ENCODE data around the gene CSPG4. TPM values are rescaled to one million over a fixed set of nuclear protein-coding genes. Genes with fewer than 3 reads are reported as not detected.
"Not testable (repeated sequence)": the region's sequence is repeated elsewhere in the genome, so short reads cannot be mapped to it uniquely, and the experiment has no call there.

Gene CSPG4
- total and polyA plus RNA-seq, 4 donors = 10.6 to 160 (median 66.0) TPM

- DNase-seq; ATAC-seq (ENCODE audit: low FRiP score); intact Hi-C loops (cut with DNase I): not testable (repeated sequence)
Observed at GRCh38 chr15:75754871-75755270, 42.2 kb upstream of the CSPG4 start.

GRCh38 chr15:75753145-75753544 lies 40.5 kb upstream of the CSPG4 start:
- 87 to 88% methylated on average over 8 of the region's 8 CpGs for WGBS, 2 donors
- Histone ChIP-seq H3K27me3 (ENCODE audit: control insufficient read depth in 1 of 2, insufficient read depth in 2 of 2, low read length in 1 of 2) (no peaks in the 10 kb centered on the region), H3K9me3 (ENCODE audit: control insufficient read depth, low read length) (no peaks in the 10 kb centered on the region), H3K27ac (ENCODE audit: low read depth in 1 of 2, low read length in 2 of 2) (no peak overlapping the region), H3K36me3 (ENCODE audit: control insufficient read depth in 1 of 2, insufficient read depth in 2 of 2, low read length in 1 of 2) (no peaks in the 10 kb centered on the region), H3K4me1 (ENCODE audit: control insufficient read depth in 1 of 2, insufficient read depth in 2 of 2, low read length in 2 of 2) (no peaks in the 10 kb centered on the region), H3K4me3 (ENCODE audit: low read length in 2 of 2) (no peak overlapping the region)
- intact Hi-C loops (cut with DNase I) = no loop called here
- DNase-seq = peak in 1 of 2 donors; percentile 68
- no peak for ATAC-seq (ENCODE audit: low FRiP score)

More at GRCh38 chr15:75754871-75755270, 42.2 kb upstream of the CSPG4 start:
- H3K27ac ChIP-seq (ENCODE audit: low read depth in 1 of 2, low read length in 2 of 2); H3K27me3 ChIP-seq (ENCODE audit: control insufficient read depth in 1 of 2, insufficient read depth in 2 of 2, low read length in 1 of 2); H3K4me3 ChIP-seq (ENCODE audit: low read length in 2 of 2); H3K36me3 ChIP-seq (ENCODE audit: control insufficient read depth in 1 of 2, insufficient read depth in 2 of 2, low read length in 1 of 2); H3K4me1 ChIP-seq (ENCODE audit: control insufficient read depth in 1 of 2, insufficient read depth in 2 of 2, low read length in 2 of 2); H3K9me3 ChIP-seq (ENCODE audit: control insufficient read depth, low read length): not testable (repeated sequence)
- WGBS, 2 donors = 86 to 87% methylated on average over 5 of the region's 5 CpGs

- Histone ChIP-seq H3K27ac (ENCODE audit: low read depth in 1 of 2, low read length in 2 of 2) (no peak overlapping the region), H3K36me3 (ENCODE audit: control insufficient read depth in 1 of 2, insufficient read depth in 2 of 2, low read length in 1 of 2) (no peaks in the 10 kb centered on the region), H3K9me3 (ENCODE audit: control insufficient read depth, low read length) (no peaks in the 10 kb centered on the region), H3K4me3 (ENCODE audit: low read length in 2 of 2) (no peak overlapping the region), H3K27me3 (ENCODE audit: control insufficient read depth in 1 of 2, insufficient read depth in 2 of 2, low read length in 1 of 2) (no peaks in the 10 kb centered on the region), H3K4me1 (ENCODE audit: control insufficient read depth in 1 of 2, insufficient read depth in 2 of 2, low read length in 2 of 2) (no peaks in the 10 kb centered on the region)
- intact Hi-C loops (cut with DNase I) = no loop called here
- DNase-seq (no peak), ATAC-seq (ENCODE audit: low FRiP score) (no peak)
- 90 to 92% methylated on average over 4 of the region's 4 CpGs for WGBS, 2 donors
Observed at GRCh38 chr15:75751891-75752290, 39.2 kb upstream of the CSPG4 start.

- H3K36me3 ChIP-seq (ENCODE audit: control insufficient read depth in 1 of 2, insufficient read depth in 2 of 2, low read length in 1 of 2) = no peaks in the 10 kb centered on the region
- intact Hi-C loops (cut with DNase I) = no loop called here
- ATAC-seq (ENCODE audit: low FRiP score) (no peak), DNase-seq (peak in 1 of 2 donors; percentile 28)
- no peaks in the 10 kb centered on the region for H3K9me3 ChIP-seq (ENCODE audit: control insufficient read depth, low read length)
- H3K4me3 ChIP-seq (ENCODE audit: low read length in 2 of 2) = no peak overlapping the region
- WGBS, 2 donors = 54 to 71% methylated on average over 2 of the region's 2 CpGs
- H3K27me3 ChIP-seq (ENCODE audit: control insufficient read depth in 1 of 2, insufficient read depth in 2 of 2, low read length in 1 of 2) = no peaks in the 10 kb centered on the region
- no peaks in the 10 kb centered on the region for H3K4me1 ChIP-seq (ENCODE audit: control insufficient read depth in 1 of 2, insufficient read depth in 2 of 2, low read length in 2 of 2)
- H3K27ac ChIP-seq (ENCODE audit: low read depth in 1 of 2, low read length in 2 of 2) = no peak overlapping the region
Observed at GRCh38 chr15:75751116-75751875, 38.6 kb upstream of the CSPG4 start.

- H3K27me3 ChIP-seq (ENCODE audit: control insufficient read depth in 1 of 2, insufficient read depth in 2 of 2, low read length in 1 of 2) = no peaks in the 10 kb centered on the region
- H3K4me3 ChIP-seq (ENCODE audit: low read length in 2 of 2) = no peak overlapping the region
- DNase-seq (peak; percentile 43 to 62), ATAC-seq (ENCODE audit: low FRiP score) (no peak)
- H3K4me1 ChIP-seq (ENCODE audit: control insufficient read depth in 1 of 2, insufficient read depth in 2 of 2, low read length in 2 of 2) = no peaks in the 10 kb centered on the region
- intact Hi-C loops (cut with DNase I) = no loop called here
- no peaks in the 10 kb centered on the region for H3K9me3 ChIP-seq (ENCODE audit: control insufficient read depth, low read length)
- H3K36me3 ChIP-seq (ENCODE audit: control insufficient read depth in 1 of 2, insufficient read depth in 2 of 2, low read length in 1 of 2) = no peaks in the 10 kb centered on the region
- no peak overlapping the region for H3K27ac ChIP-seq (ENCODE audit: low read depth in 1 of 2, low read length in 2 of 2)
- 93 to 96% methylated on average over 10 of the region's 10 CpGs for WGBS, 2 donors
Observed at GRCh38 chr15:75750261-75751050, 37.8 kb upstream of the CSPG4 start.

DNA sequence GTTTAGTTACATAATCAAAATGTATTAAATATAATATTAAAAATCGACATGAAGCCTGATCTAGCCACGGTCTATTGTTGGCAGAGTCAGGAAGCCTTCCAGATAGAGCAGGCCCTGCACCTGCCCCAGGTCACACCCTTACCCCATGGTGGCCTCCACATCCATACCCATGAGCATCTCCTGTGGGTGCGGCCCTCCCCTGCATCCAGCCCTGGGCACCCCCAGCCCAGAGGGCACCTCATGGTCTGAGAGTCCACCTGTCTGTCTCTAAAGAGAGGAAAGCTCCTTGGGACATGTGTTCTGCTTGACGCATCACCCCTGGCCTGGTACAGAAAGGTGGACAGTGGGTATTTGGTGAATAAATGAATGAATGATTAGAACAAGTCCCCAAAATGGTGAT lies 37.2 kb upstream of the CSPG4 start:
- intact Hi-C loops (cut with DNase I) = no loop called here
- no peak for ATAC-seq (ENCODE audit: low FRiP score)
- DNase-seq = peak; percentile 19 to 70

DNA sequence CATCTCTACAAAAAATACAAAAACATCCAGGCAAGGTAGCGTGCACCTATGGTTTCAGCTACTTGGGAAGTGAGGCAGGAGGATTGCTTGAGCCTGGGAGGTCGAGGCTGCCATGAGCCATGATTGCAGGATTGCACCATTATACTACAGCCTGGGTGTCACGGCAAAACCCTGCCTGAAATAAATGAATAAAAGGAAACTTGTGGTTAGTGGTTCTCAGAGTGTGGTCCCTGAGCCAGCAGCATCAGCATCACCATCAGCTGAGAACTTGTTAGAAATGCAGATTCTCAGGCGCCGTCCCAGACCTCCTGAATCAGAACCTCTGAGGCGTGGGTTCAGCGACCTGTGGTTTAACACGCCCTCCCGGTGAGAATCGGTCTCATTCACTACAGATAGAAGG lies 36.2 kb upstream of the CSPG4 start:
- H3K9me3 ChIP-seq (ENCODE audit: control insufficient read depth, low read length); H3K27ac ChIP-seq (ENCODE audit: low read depth in 1 of 2, low read length in 2 of 2); intact Hi-C loops (cut with DNase I); H3K4me1 ChIP-seq (ENCODE audit: control insufficient read depth in 1 of 2, insufficient read depth in 2 of 2, low read length in 2 of 2); H3K36me3 ChIP-seq (ENCODE audit: control insufficient read depth in 1 of 2, insufficient read depth in 2 of 2, low read length in 1 of 2); H3K27me3 ChIP-seq (ENCODE audit: control insufficient read depth in 1 of 2, insufficient read depth in 2 of 2, low read length in 1 of 2); H3K4me3 ChIP-seq (ENCODE audit: low read length in 2 of 2); ATAC-seq (ENCODE audit: low FRiP score): not testable (repeated sequence)
- WGBS, 2 donors = 88 to 89% methylated on average over 7 of the region's 10 CpGs
- DNase-seq = peak; percentile 3 to 35

More for the DNA sequence above, 37.2 kb upstream of the CSPG4 start:
- no peaks in the 10 kb centered on the region for H3K36me3 ChIP-seq (ENCODE audit: control insufficient read depth in 1 of 2, insufficient read depth in 2 of 2, low read length in 1 of 2)
- H3K27ac ChIP-seq (ENCODE audit: low read depth in 1 of 2, low read length in 2 of 2) = no peak overlapping the region
- no peak overlapping the region for H3K4me3 ChIP-seq (ENCODE audit: low read length in 2 of 2)
- no peaks in the 10 kb centered on the region for H3K27me3 ChIP-seq (ENCODE audit: control insufficient read depth in 1 of 2, insufficient read depth in 2 of 2, low read length in 1 of 2)
- H3K4me1 ChIP-seq (ENCODE audit: control insufficient read depth in 1 of 2, insufficient read depth in 2 of 2, low read length in 2 of 2) = no peaks in the 10 kb centered on the region
- 94 to 98% methylated on average over 4 of the region's 4 CpGs for WGBS, 2 donors
- no peaks in the 10 kb centered on the region for H3K9me3 ChIP-seq (ENCODE audit: control insufficient read depth, low read length)

DNA sequence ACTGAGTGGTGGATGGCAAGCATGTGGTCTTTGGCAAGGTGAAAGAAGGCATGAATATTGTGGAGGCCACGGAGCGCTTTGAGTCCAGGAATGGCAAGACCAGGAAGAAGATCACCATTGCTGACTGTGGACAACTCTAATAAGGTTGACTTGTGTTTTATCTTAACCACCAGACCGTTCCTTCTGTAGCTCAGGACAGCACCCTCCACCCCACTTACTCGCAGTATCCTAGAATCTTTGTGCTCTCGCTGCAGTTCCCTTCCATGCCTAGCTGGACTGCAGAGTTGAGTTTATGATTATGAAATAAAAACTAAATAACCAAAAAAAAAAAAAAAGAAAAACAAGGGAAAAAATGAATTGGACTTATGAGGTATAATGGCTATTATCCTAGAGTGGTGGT lies 34.5 kb upstream of the CSPG4 start:
- H3K27ac ChIP-seq (ENCODE audit: low read depth in 1 of 2, low read length in 2 of 2); intact Hi-C loops (cut with DNase I); H3K36me3 ChIP-seq (ENCODE audit: control insufficient read depth in 1 of 2, insufficient read depth in 2 of 2, low read length in 1 of 2); H3K9me3 ChIP-seq (ENCODE audit: control insufficient read depth, low read length); H3K27me3 ChIP-seq (ENCODE audit: control insufficient read depth in 1 of 2, insufficient read depth in 2 of 2, low read length in 1 of 2); H3K4me3 ChIP-seq (ENCODE audit: low read length in 2 of 2); H3K4me1 ChIP-seq (ENCODE audit: control insufficient read depth in 1 of 2, insufficient read depth in 2 of 2, low read length in 2 of 2); ATAC-seq (ENCODE audit: low FRiP score): not testable (repeated sequence)
- 72 to 77% methylated on average over 5 of the region's 5 CpGs for WGBS, 2 donors
- peak; percentile 5 to 9 for DNase-seq

GRCh38 chr15:75745305-75745704 lies 32.7 kb upstream of the CSPG4 start:
- DNase-seq (no peak), ATAC-seq (ENCODE audit: low FRiP score) (no peak)
- no peaks in the 10 kb centered on the region for H3K9me3 ChIP-seq (ENCODE audit: control insufficient read depth, low read length)
- intact Hi-C loops (cut with DNase I) = no loop called here
- H3K27ac ChIP-seq (ENCODE audit: low read depth in 1 of 2, low read length in 2 of 2) = no peak overlapping the region
- WGBS, 2 donors = 78 to 100% methylated on average over 1 of the region's 1 CpG
- no peaks in the 10 kb centered on the region for H3K27me3 ChIP-seq (ENCODE audit: control insufficient read depth in 1 of 2, insufficient read depth in 2 of 2, low read length in 1 of 2)
- H3K36me3 ChIP-seq (ENCODE audit: control insufficient read depth in 1 of 2, insufficient read depth in 2 of 2, low read length in 1 of 2) = no peaks in the 10 kb centered on the region
- H3K4me3 ChIP-seq (ENCODE audit: low read length in 2 of 2) = no peak overlapping the region
- no peaks in the 10 kb centered on the region for H3K4me1 ChIP-seq (ENCODE audit: control insufficient read depth in 1 of 2, insufficient read depth in 2 of 2, low read length in 2 of 2)
